OCI-LY7 (cell line): Measurements from ENCODE around the gene UGT1A4. TPM values are rescaled to one million over a fixed set of nuclear protein-coding genes. Genes with fewer than 3 reads are reported as not detected.

Experiments used
- BruUV-seq: library from RNA; stranded (reverse); fragments of 400-500 nt; replicated peaks from 2 replicates; lab custom pipeline; 2021; lab: Mats Ljungman, UMichigan
- CTCF ChIA-PET: fragments of 300-600 bp; sonication (Branson Sonifier 250); formaldehyde crosslinking; loops from one replicate; lab custom pipeline; 2022; ENCODE audit warnings: antibody characterized with exemption; ENCODE audit not compliant: unreplicated experiment; lab: Charles Lee
- POLR2A ChIA-PET: fragments of 300-600 bp; sonication (Branson Sonifier 250); formaldehyde crosslinking; loops from one replicate; lab custom pipeline; 2022; ENCODE audit warnings: antibody characterized with exemption; lab: Charles Lee
- DNase-seq: peaks from one replicate; pipeline ENCODE4 v3.0.0-alpha.2; 2015; ENCODE audit warnings: low spot score
- H2AFZ ChIP-seq: fragments of 200-600 bp; sonication (generic), shearing (Covaris generic); 2 replicates; pipeline ENCODE4 v1.6.1; 2014; ENCODE audit warnings: mild to moderate bottlenecking, antibody characterized with exemption, low read length, moderate library complexity
- H3K27ac ChIP-seq: fragments of 200-600 bp; sonication (generic); 2 replicates; pipeline ENCODE4 v1.5.1; 2014; ENCODE audit warnings: mixed run types, low read depth, mild to moderate bottlenecking, moderate library complexity, low read length, inconsistent platforms; ENCODE audit not compliant: poor library complexity, severe bottlenecking
- H3K36me3 ChIP-seq: fragments of 200-600 bp; sonication (generic); 2 replicates; pipeline ENCODE4 v1.6.1; 2014; ENCODE audit warnings: mild to moderate bottlenecking, antibody characterized with exemption, low read length, moderate library complexity, mixed read lengths; ENCODE audit not compliant: insufficient read depth
- H3K4me1 ChIP-seq: fragments of 200-600 bp; sonication (generic); 2 replicates; pipeline ENCODE4 v1.5.1; 2014; ENCODE audit warnings: mild to moderate bottlenecking, low read length; ENCODE audit not compliant: insufficient read depth, poor library complexity, severe bottlenecking
- H3K4me2 ChIP-seq: fragments of 200-600 bp; sonication (generic); 2 replicates; pipeline ENCODE4 v1.6.1; 2014; ENCODE audit warnings: mild to moderate bottlenecking, low read length
- H3K4me3 ChIP-seq: fragments of 200-600 bp; sonication (generic); 2 replicates; pipeline ENCODE4 v1.5.1; 2014; ENCODE audit warnings: mild to moderate bottlenecking, low read depth, low read length; ENCODE audit not compliant: poor library complexity, severe bottlenecking
- H3K79me2 ChIP-seq: fragments of 200-600 bp; sonication (generic); 2 replicates; pipeline ENCODE4 v1.6.1; 2016; ENCODE audit warnings: low read depth, mild to moderate bottlenecking, low read length, moderate library complexity, mixed read lengths; ENCODE audit not compliant: insufficient read depth
- H3K9me2 ChIP-seq: fragments of 200-600 bp; sonication (generic); 2 replicates; pipeline ENCODE4 v1.6.1; 2016; ENCODE audit warnings: mild to moderate bottlenecking, low read length, mixed read lengths; ENCODE audit not compliant: insufficient read depth
- H3K9me3 ChIP-seq: fragments of 200-600 bp; sonication (generic); 2 replicates; pipeline ENCODE4 v1.6.1; 2014; ENCODE audit warnings: mild to moderate bottlenecking, mixed run types, low read length, mixed read lengths
- H4K20me1 ChIP-seq: fragments of 200-600 bp; sonication (generic); 2 replicates; pipeline ENCODE4 v1.6.1; 2014; ENCODE audit warnings: mild to moderate bottlenecking, antibody characterized with exemption, low read length, moderate library complexity, mixed read lengths; ENCODE audit not compliant: insufficient read depth
- CTCF ChIP-seq: fragments of 200-600 bp; sonication (generic); conservative IDR thresholded peaks from 2 replicates; pipeline ENCODE4 v1.5.1; 2014; ENCODE audit warnings: mild to moderate bottlenecking, antibody characterized with exemption, low read length, moderate library complexity, mixed read lengths
- EZH2phosphoT487 ChIP-seq: fragments of 200-600 bp; sonication (generic); IDR thresholded peaks from 2 replicates; pipeline ENCODE4 v1.6.1; 2018; ENCODE audit warnings: low read depth, borderline replicate concordance, mild to moderate bottlenecking, mixed run types, antibody characterized with exemption, low read length, moderate library complexity, mixed read lengths
- intact Hi-C: fragments of 100-400 bp; cut with micrococcal nuclease; formaldehyde crosslinking; loops from one replicate; pipeline ENCODE4 v1.10.0; 2022; ENCODE audit not compliant: unreplicated experiment
- total RNA-seq, 2 experiments: library from RNA; depleted of rRNA in 1 of 2; stranded (reverse); fragments of >200 nt in 1 of 2; shearing (Covaris generic) in 1 of 2; gene quantifications; 2 replicates each; pipeline ENCODE4 v1.2.3, GENCODE V29; 2014 to 2022

The UGT1A4 gene
- total RNA-seq, 2 experiments from 2014 or later, result not detected

GRCh38 chr2:233816771-233817170 lies 98.2 kb downstream of the UGT1A4 start:
- Histone ChIP-seq H3K4me3 (no peak overlapping the region), H2AFZ (no peak overlapping the region), H3K9me3 (no peaks in the 10 kb centered on the region), H3K4me2 (no peak overlapping the region), H3K27ac (no peak overlapping the region), H3K9me2 (no peaks in the 10 kb centered on the region), H3K79me2 (no peaks in the 10 kb centered on the region), H4K20me1 (no peaks in the 10 kb centered on the region), H3K4me1 (no peaks in the 10 kb centered on the region), H3K36me3 (no peaks in the 10 kb centered on the region)
- intact Hi-C loops, result no loop called here
- DNase-seq, result no peak
- no peak for TF ChIP-seq CTCF
- no peak for TF ChIP-seq EZH2phosphoT487
- ChIA-PET CTCF (interaction anchor here (1.0 kb wide), 1 partner anchor 48 kb away, joined by 3 read pairs; no protein-coding TSS in a partner anchor), POLR2A (interaction anchor here (0.7 kb wide), 1 partner anchor 1216 kb away, joined by 3 read pairs; no protein-coding TSS in a partner anchor)
- no TSS peak for BruUV-seq

- no peak overlapping the region for H3K4me3 ChIP-seq
- no peaks in the 10 kb centered on the region for H3K9me3 ChIP-seq
- H3K36me3 ChIP-seq, result no peaks in the 10 kb centered on the region
- H3K4me1 ChIP-seq, result no peaks in the 10 kb centered on the region
- no TSS peak for BruUV-seq
- intact Hi-C loops, result no loop called here
- no peak overlapping the region for H3K27ac ChIP-seq
- ChIA-PET CTCF (interaction anchor here (1.0 kb wide), 1 partner anchor 47 kb away, joined by 3 read pairs; no protein-coding TSS in a partner anchor), POLR2A (no interaction called here)
- TF ChIP-seq EZH2phosphoT487 (no peak), CTCF (no peak)
- no peaks in the 10 kb centered on the region for H3K9me2 ChIP-seq
- H3K79me2 ChIP-seq, result no peaks in the 10 kb centered on the region
- no peak overlapping the region for H2AFZ ChIP-seq
- no peak overlapping the region for H3K4me2 ChIP-seq
- no peaks in the 10 kb centered on the region for H4K20me1 ChIP-seq
- no peak for DNase-seq
These were observed 98.9 kb downstream of the UGT1A4 start for GRCh38 chr2:233817361-233817911.

GRCh38 chr2:233817995-233818638 lies 99.6 kb downstream of the UGT1A4 start:
- no peak for DNase-seq
- H3K79me2 ChIP-seq, result no peaks in the 10 kb centered on the region
- no peaks in the 10 kb centered on the region for H3K9me3 ChIP-seq
- H3K4me3 ChIP-seq, result no peak overlapping the region
- TF ChIP-seq EZH2phosphoT487 (no peak), CTCF (no peak)
- no peaks in the 10 kb centered on the region for H3K4me1 ChIP-seq
- no peaks in the 10 kb centered on the region for H3K36me3 ChIP-seq
- no peak overlapping the region for H3K27ac ChIP-seq
- intact Hi-C loops, result no loop called here
- POLR2A ChIA-PET, result no interaction called here
- H3K9me2 ChIP-seq, result no peaks in the 10 kb centered on the region
- CTCF ChIA-PET, result no interaction called here
- no peak overlapping the region for H2AFZ ChIP-seq
- no peak overlapping the region for H3K4me2 ChIP-seq
- no TSS peak for BruUV-seq
- no peaks in the 10 kb centered on the region for H4K20me1 ChIP-seq
